Astrocyte (in vitro differentiated cells and primary cell): ENCODE measurements around the gene FBXL7. TPM values are rescaled to one million over a fixed set of nuclear protein-coding genes. Genes with fewer than 3 reads are reported as not detected.

ENCODE experiments used
- DNase-seq: peaks from one replicate; pipeline ENCODE4 v3.0.0-alpha.2; 2010; ENCODE audit warnings: low read depth
- FAIRE-seq: peaks from 2 replicates; lab custom pipeline; 2011; peaks lifted over from hg19 to GRCh38; lab: Jason Lieb, UNC
- H2AFZ ChIP-seq: 2 replicates; pipeline ENCODE4 v1.6.0; 2012; ENCODE audit warnings: low read depth, low read length, inconsistent platforms
- H3K27ac ChIP-seq: 2 replicates; pipeline ENCODE4 v1.5.1; 2011; ENCODE audit warnings: low read depth, low read length, inconsistent platforms
- H3K27me3 ChIP-seq: 2 replicates; pipeline ENCODE4 v1.6.0; 2011; ENCODE audit warnings: low read length, inconsistent platforms; ENCODE audit not compliant: insufficient read depth
- H3K36me3 ChIP-seq: 2 replicates; pipeline ENCODE4 v1.5.1; 2011; ENCODE audit warnings: low read length, inconsistent platforms; ENCODE audit not compliant: insufficient read depth
- H3K4me1 ChIP-seq: 2 replicates; pipeline ENCODE4 v1.5.1; 2011; ENCODE audit warnings: low read length, inconsistent platforms; ENCODE audit not compliant: insufficient read depth
- H3K4me2 ChIP-seq: 2 replicates; pipeline ENCODE4 v1.6.0; 2012; ENCODE audit warnings: low read length, inconsistent platforms
- H3K4me3 ChIP-seq: 2 replicates; pipeline ENCODE4 v1.5.1; 2011; ENCODE audit warnings: low read depth, mild to moderate bottlenecking, low read length, inconsistent platforms; ENCODE audit not compliant: insufficient read depth
- H3K79me2 ChIP-seq: 2 replicates; pipeline ENCODE4 v1.6.0; 2012; ENCODE audit warnings: mild to moderate bottlenecking, low read length, inconsistent platforms; ENCODE audit not compliant: insufficient read depth
- H3K9ac ChIP-seq: 2 replicates; pipeline ENCODE4 v1.6.0; 2012; ENCODE audit warnings: mild to moderate bottlenecking, low read length, inconsistent platforms
- H3K9me3 ChIP-seq: 2 replicates; pipeline ENCODE4 v1.5.1; 2012; ENCODE audit warnings: low read depth, mild to moderate bottlenecking, low read length, inconsistent platforms; ENCODE audit not compliant: insufficient read depth
- H4K20me1 ChIP-seq: 2 replicates; pipeline ENCODE4 v1.6.0; 2012; ENCODE audit warnings: low read length, inconsistent platforms; ENCODE audit not compliant: insufficient read depth
- H3K27ac Mint-ChIP-seq: one replicate; pipeline ENCODE4 v1.8.0; 2021; ENCODE audit warnings: mild to moderate bottlenecking, mixed read lengths; ENCODE audit not compliant: unreplicated experiment
- H3K27me3 Mint-ChIP-seq: one replicate; pipeline ENCODE4 v1.8.0; 2021; ENCODE audit warnings: low read depth, mixed read lengths; ENCODE audit not compliant: unreplicated experiment
- H3K36me3 Mint-ChIP-seq: one replicate; pipeline ENCODE4 v1.8.0; 2021; ENCODE audit warnings: low read depth, mixed read lengths; ENCODE audit not compliant: unreplicated experiment
- H3K4me1 Mint-ChIP-seq: one replicate; pipeline ENCODE4 v1.8.0; 2021; ENCODE audit warnings: low read depth, mixed read lengths; ENCODE audit not compliant: unreplicated experiment
- H3K4me3 Mint-ChIP-seq: one replicate; pipeline ENCODE4 v1.8.0; 2021; ENCODE audit warnings: mild to moderate bottlenecking, moderate library complexity, mixed read lengths; ENCODE audit not compliant: unreplicated experiment
- H3K9me3 Mint-ChIP-seq: one replicate; pipeline ENCODE4 v1.8.0; 2021; ENCODE audit warnings: mild to moderate bottlenecking, mixed read lengths; ENCODE audit not compliant: unreplicated experiment
- CTCF ChIP-seq: IDR thresholded peaks from 2 replicates; pipeline ENCODE4 v1.5.1; 2011; ENCODE audit warnings: low read depth, mild to moderate bottlenecking, inconsistent platforms, low read length, moderate library complexity; ENCODE audit not compliant: insufficient read depth
- EZH2 ChIP-seq: IDR thresholded peaks from 2 replicates; pipeline ENCODE4 v1.6.1; 2012; ENCODE audit warnings: mild to moderate bottlenecking, low read length, inconsistent platforms; ENCODE audit not compliant: insufficient read depth
- total RNA-seq: library from RNA; stranded (reverse); gene quantifications from 2 replicates; pipeline ENCODE4 v1.2.1, GENCODE V29; 2021

FBXL7 gene
- total RNA-seq, 1 donor from 2014 or later = 21.0 TPM

GRCh38 chr5:15463231-15463980 lies 36.6 kb upstream of the FBXL7 start:
- DNase-seq (peak; percentile 3), FAIRE-seq (no peak)
- no peak overlapping the region for H3K27ac ChIP-seq
- H3K9me3 ChIP-seq = no peaks in the 10 kb centered on the region
- H3K27ac Mint-ChIP-seq = no peak overlapping the region
- no peak overlapping the region for H3K4me3 Mint-ChIP-seq
- H3K4me1 ChIP-seq = no peaks in the 10 kb centered on the region
- peak; percentile 41 for TF ChIP-seq CTCF
- no peak for TF ChIP-seq EZH2
- H4K20me1 ChIP-seq = no peaks in the 10 kb centered on the region
- H3K4me2 ChIP-seq = no peak overlapping the region
- no peaks in the 10 kb centered on the region for H3K4me1 Mint-ChIP-seq
- no peak overlapping the region for H3K4me3 ChIP-seq
- H3K36me3 Mint-ChIP-seq = no peaks in the 10 kb centered on the region
- no peaks in the 10 kb centered on the region for H3K9me3 Mint-ChIP-seq
- no peak overlapping the region for H3K9ac ChIP-seq
- H3K36me3 ChIP-seq = no peaks in the 10 kb centered on the region
- H3K27me3 ChIP-seq = no peaks in the 10 kb centered on the region
- H3K79me2 ChIP-seq = no peaks in the 10 kb centered on the region
- no peaks in the 10 kb centered on the region for H3K27me3 Mint-ChIP-seq
- no peak overlapping the region for H2AFZ ChIP-seq

DNA sequence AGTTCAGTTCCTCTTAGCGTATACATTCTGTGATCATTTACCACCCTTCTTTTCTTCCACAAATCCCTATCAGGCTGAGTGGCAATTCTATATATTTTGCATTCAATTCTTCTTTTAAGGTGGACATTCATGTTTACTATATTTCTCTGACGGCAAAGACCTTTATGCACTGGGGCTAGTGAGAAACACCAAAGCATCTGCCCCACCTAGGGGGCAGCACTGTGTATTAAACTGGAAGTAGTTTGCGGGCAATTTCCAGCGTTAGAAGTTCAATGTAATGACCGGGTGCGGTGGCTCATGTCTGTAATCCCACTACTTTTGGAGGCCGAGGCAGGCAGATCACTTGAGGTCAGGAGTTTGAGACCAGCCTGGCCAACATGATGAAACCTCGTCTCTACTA lies 27.9 kb upstream of the FBXL7 start:
- DNase-seq (no peak), FAIRE-seq (no peak)
- Histone ChIP-seq H3K4me3 (no peak overlapping the region), H3K27ac (no peak overlapping the region), H3K36me3 (no peaks in the 10 kb centered on the region), H4K20me1 (no peaks in the 10 kb centered on the region), H3K27me3 (no peaks in the 10 kb centered on the region), H3K79me2 (no peaks in the 10 kb centered on the region), H3K9me3 (no peaks in the 10 kb centered on the region), H2AFZ (no peak overlapping the region), H3K9ac (no peak overlapping the region), H3K4me2 (no peak overlapping the region), H3K4me1 (no peaks in the 10 kb centered on the region)
- H3K27me3 Mint-ChIP-seq = peaks cover 2% of the 10 kb centered on the region
- TF ChIP-seq CTCF = no peak
- no peak for TF ChIP-seq EZH2
- no peak overlapping the region for H3K4me3 Mint-ChIP-seq
- H3K36me3 Mint-ChIP-seq = no peaks in the 10 kb centered on the region
- no peak overlapping the region for H3K27ac Mint-ChIP-seq
- H3K4me1 Mint-ChIP-seq = no peaks in the 10 kb centered on the region
- H3K9me3 Mint-ChIP-seq = peaks cover 2% of the 10 kb centered on the region

- H3K9ac ChIP-seq = no peak overlapping the region
- no peak overlapping the region for H3K4me3 Mint-ChIP-seq
- no peaks in the 10 kb centered on the region for H4K20me1 ChIP-seq
- no peaks in the 10 kb centered on the region for H3K79me2 ChIP-seq
- FAIRE-seq (no peak), DNase-seq (no peak)
- no peak overlapping the region for H3K4me2 ChIP-seq
- H3K4me1 Mint-ChIP-seq = no peaks in the 10 kb centered on the region
- H3K27ac Mint-ChIP-seq = no peak overlapping the region
- no peaks in the 10 kb centered on the region for H3K36me3 ChIP-seq
- TF ChIP-seq CTCF (no peak), EZH2 (no peak)
- no peak overlapping the region for H3K4me3 ChIP-seq
- H3K27me3 Mint-ChIP-seq = peaks cover 2% of the 10 kb centered on the region
- no peaks in the 10 kb centered on the region for H3K27me3 ChIP-seq
- no peaks in the 10 kb centered on the region for H3K36me3 Mint-ChIP-seq
- no peak overlapping the region for H3K27ac ChIP-seq
- H3K9me3 Mint-ChIP-seq = peaks cover 7% of the 10 kb centered on the region
- H3K4me1 ChIP-seq = no peaks in the 10 kb centered on the region
- H2AFZ ChIP-seq = no peak overlapping the region
- no peaks in the 10 kb centered on the region for H3K9me3 ChIP-seq
Measured at GRCh38 chr5:15474143-15474719, 25.7 kb upstream of the FBXL7 start.
